Tibial nerve (tissue), 4 donors: ENCODE results near the gene CD200. TPM values are rescaled to one million over a fixed set of nuclear protein-coding genes. Genes with fewer than 3 reads are reported as not detected.

Experiments
- DNase-seq, 2 donors: peaks; one replicate each; pipeline ENCODE4 v3.0.0-alpha.2; 2019; ENCODE audit warnings: low spot score in 2 of 2
- H3K27ac ChIP-seq, 4 donors: fragments of 200-600 bp; sonication (generic) in 3 of 4; one replicate each; pipeline ENCODE4 v1.5.1; 2017 to 2019; ENCODE audit warnings: mild to moderate bottlenecking in 1 of 4
- H3K27me3 ChIP-seq, 2 donors: fragments of 200-600 bp; sonication (generic) in 1 of 2; one replicate each; pipeline versions ENCODE4 v1.5.1 to v1.6.0; 2017 to 2019
- H3K36me3 ChIP-seq, 3 donors: fragments of 200-600 bp; sonication (generic); one replicate each; pipeline ENCODE4 v1.5.1; 2018 to 2019
- H3K4me1 ChIP-seq, 4 donors: fragments of 200-600 bp; sonication (generic) in 3 of 4; one replicate each; pipeline ENCODE4 v1.5.1; 2017 to 2019
- H3K4me3 ChIP-seq, 4 donors: fragments of 200-600 bp; sonication (generic) in 3 of 4; one replicate each; pipeline ENCODE4 v1.5.1; 2017 to 2019; ENCODE audit warnings: mild to moderate bottlenecking in 1 of 4, moderate library complexity in 1 of 4
- H3K9me3 ChIP-seq, 4 donors: fragments of 200-600 bp; sonication (generic) in 3 of 4; one replicate each; pipeline ENCODE4 v1.5.1; 2017 to 2019
- EP300 ChIP-seq, 2 donors: sonication (generic); formaldehyde crosslinking; IDR thresholded peaks; one replicate each; pipeline ENCODE4 v1.6.1; 2017; ENCODE audit warnings: antibody characterized with exemption in 2 of 2, mild to moderate bottlenecking in 1 of 2
- POLR2A ChIP-seq, 2 donors: fragments of 450-650 bp; IDR thresholded peaks; one replicate each; pipeline ENCODE4 v1.6.1; 2017; ENCODE audit warnings: antibody characterized with exemption in 2 of 2, mild to moderate bottlenecking in 2 of 2, moderate library complexity in 2 of 2
- WGBS, 2 donors: methylation state at CpG; one replicate each; pipeline ENCODE4 v1.1.5; 2018; 5-methylcytosine and 5-hydroxymethylcytosine counted together
- total RNA-seq, 4 donors: library from RNA; depleted of rRNA; stranded (reverse); fragments of >200 nt; gene quantifications; one replicate each; pipeline ENCODE4 v1.1.0, GENCODE V29; 2016
- TF ChIP-seq, protein P1 (sequence below), 5 experiments: fragments of 200-600 bp in 3 of 5; fragments of 450-650 bp in 2 of 5; sonication (generic) in 3 of 5; IDR thresholded peaks; one replicate each; pipeline ENCODE4 v1.5.1; 2016 to 2019; ENCODE audit warnings: antibody characterized with exemption in 5 of 5, mild to moderate bottlenecking in 3 of 5, moderate library complexity in 2 of 5

Gene CD200
- total RNA-seq, 4 donors from 2014 or later, result 4.5 to 12.6 (median 8.7) TPM

DNA sequence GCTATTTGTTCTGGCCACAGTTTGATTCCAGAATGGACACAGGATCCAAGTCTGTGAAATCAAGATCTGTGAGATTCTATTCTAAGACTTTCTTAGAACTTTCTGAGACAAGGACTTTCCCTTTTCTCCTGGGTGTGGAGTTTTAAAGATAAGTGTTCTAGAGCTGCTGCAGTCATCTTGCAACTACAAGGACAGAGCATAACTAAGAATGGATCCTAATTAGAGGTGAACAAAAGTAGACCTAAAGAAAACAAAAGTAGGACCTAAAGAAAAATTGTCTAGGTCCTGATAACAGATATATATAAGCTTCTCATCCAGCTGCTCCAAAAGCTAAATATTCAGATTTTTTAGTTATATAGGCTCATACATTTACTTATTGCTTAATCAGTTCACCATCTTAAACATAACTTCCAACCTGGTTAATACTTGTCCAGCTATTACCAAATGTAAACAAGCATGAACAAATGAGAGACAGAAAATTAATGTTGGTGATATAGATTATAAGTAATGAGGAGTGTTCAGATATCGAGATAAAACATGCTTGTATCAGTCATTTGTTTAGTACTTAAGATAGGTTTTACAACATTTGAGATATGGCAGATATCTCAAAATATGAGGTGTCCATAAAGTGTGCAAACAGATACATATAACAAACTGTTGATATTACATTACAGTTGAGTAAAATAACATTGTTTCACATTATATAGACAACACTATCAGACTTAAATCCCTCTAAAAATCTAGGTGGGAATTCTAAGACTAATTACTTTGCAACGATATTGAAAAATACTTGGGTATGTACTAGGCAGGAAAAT is 75.1 kb downstream of the CD200 start:
- H3K4me1 ChIP-seq, result peaks cover 0 to 8% (median 0%) of the 10 kb centered on the region in 4 donors
- H3K27ac ChIP-seq, result no peak overlapping the region
- 90 to 99% methylated on average over 2 of the region's 2 CpGs for WGBS, 2 donors
- H3K9me3 ChIP-seq, result no peaks in the 10 kb centered on the region
- no peak overlapping the region for H3K4me3 ChIP-seq
- H3K27me3 ChIP-seq, result no peaks in the 10 kb centered on the region
- TF ChIP-seq EP300 (IDR thresholded peaks at IDR 0.05), result no peak
- no peak for TF ChIP-seq POLR2A (IDR thresholded peaks at IDR 0.05)
- TF ChIP-seq, protein P1, sequence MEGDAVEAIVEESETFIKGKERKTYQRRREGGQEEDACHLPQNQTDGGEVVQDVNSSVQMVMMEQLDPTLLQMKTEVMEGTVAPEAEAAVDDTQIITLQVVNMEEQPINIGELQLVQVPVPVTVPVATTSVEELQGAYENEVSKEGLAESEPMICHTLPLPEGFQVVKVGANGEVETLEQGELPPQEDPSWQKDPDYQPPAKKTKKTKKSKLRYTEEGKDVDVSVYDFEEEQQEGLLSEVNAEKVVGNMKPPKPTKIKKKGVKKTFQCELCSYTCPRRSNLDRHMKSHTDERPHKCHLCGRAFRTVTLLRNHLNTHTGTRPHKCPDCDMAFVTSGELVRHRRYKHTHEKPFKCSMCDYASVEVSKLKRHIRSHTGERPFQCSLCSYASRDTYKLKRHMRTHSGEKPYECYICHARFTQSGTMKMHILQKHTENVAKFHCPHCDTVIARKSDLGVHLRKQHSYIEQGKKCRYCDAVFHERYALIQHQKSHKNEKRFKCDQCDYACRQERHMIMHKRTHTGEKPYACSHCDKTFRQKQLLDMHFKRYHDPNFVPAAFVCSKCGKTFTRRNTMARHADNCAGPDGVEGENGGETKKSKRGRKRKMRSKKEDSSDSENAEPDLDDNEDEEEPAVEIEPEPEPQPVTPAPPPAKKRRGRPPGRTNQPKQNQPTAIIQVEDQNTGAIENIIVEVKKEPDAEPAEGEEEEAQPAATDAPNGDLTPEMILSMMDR (IDR thresholded peaks at IDR 0.05), result no peak
- DNase-seq, result no peak
- no peaks in the 10 kb centered on the region for H3K36me3 ChIP-seq

DNA sequence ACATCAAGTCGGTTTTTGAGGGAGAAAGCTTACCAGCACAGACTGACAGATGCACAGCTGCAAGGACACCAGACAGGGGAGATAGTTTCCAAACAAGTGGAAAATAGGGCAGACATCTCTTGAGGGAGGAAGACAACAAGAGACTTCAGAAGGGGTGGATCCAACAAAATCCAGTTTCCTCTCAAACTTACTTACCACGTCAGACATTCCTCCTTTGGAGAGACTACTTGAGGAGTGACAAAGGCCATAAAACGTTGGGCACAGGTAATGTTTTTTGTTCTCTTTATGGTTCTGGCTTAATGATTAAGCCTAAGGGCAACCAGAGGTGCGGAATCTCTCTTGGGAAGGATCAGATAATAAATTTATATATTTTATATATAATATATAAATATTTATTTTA is 76.1 kb downstream of the CD200 start:
- peaks cover 0 to 8% (median 0%) of the 10 kb centered on the region in 4 donors for H3K4me1 ChIP-seq
- no peak overlapping the region for H3K27ac ChIP-seq
- no peak overlapping the region for H3K4me3 ChIP-seq
- no peaks in the 10 kb centered on the region for H3K36me3 ChIP-seq
- DNase-seq, result no peak
- H3K9me3 ChIP-seq, result no peaks in the 10 kb centered on the region
- H3K27me3 ChIP-seq, result no peaks in the 10 kb centered on the region
- WGBS, 2 donors, result 75 to 78% methylated on average over 4 of the region's 4 CpGs
- TF ChIP-seq POLR2A (IDR thresholded peaks at IDR 0.05) (no peak), EP300 (IDR thresholded peaks at IDR 0.05) (no peak)
- TF ChIP-seq, protein P1 (IDR thresholded peaks at IDR 0.05), result no peak

DNA sequence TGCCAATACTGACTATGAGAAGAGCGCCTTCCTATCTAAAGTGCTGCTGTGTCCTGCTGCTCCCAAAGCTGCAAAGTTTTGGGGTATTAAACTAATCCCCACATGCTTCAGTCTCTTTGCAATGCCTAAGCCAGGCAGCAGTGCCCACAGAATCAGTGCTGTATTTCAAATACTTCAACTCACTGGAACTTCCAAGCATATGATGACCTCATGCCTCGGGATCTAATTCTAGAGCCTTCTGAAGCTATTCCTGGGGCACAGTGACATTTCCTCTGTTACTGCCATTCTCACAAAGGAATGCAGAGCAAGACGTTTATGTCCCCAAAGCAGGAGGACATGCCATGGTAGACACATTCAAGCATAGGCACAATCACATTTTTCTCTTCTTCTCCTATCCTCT is 78.5 kb downstream of the CD200 start:
- Histone ChIP-seq H3K4me1 (peaks cover 0 to 8% (median 0%) of the 10 kb centered on the region in 4 donors), H3K27ac (no peak overlapping the region)
- TF ChIP-seq EP300 (IDR thresholded peaks at IDR 0.05) (no peak), POLR2A (IDR thresholded peaks at IDR 0.05) (no peak)
- TF ChIP-seq, protein P1 (IDR thresholded peaks at IDR 0.05), result no peak

More for the DNA sequence above, 78.5 kb downstream of the CD200 start:
- H3K4me3 ChIP-seq, result no peak overlapping the region
- WGBS, 2 donors, result 59 to 60% methylated on average over 3 of the region's 3 CpGs
- H3K36me3 ChIP-seq, result no peaks in the 10 kb centered on the region
- no peaks in the 10 kb centered on the region for H3K9me3 ChIP-seq
- no peak for DNase-seq
- H3K27me3 ChIP-seq, result no peaks in the 10 kb centered on the region

Other genes with a start within 250 kb of the CD200 start
- gene C3orf52, start 246.8 kb upstream of the CD200 start, total RNA-seq, result 1 to 10 TPM in 3 of 4 donors, under 1 TPM in 1; 0.98 to 8.5 (median 5.6) TPM
- 1 to 10 TPM in 1 of 4 donors, under 1 TPM in 1, not detected in 2; under 0.01 to 2.0 TPM for gene GCSAM, start 199.9 kb upstream of the CD200 start, total RNA-seq
- not detected for gene SLC9C1, start 38.9 kb upstream of the CD200 start, total RNA-seq
- gene BTLA, start 166.3 kb downstream of the CD200 start, total RNA-seq, result 1 to 10 TPM in 1 of 4 donors, under 1 TPM in 1, not detected in 2; 0.98 to 5.4 TPM
- 10 to 100 TPM; 37.0 to 83.7 (median 53.1) TPM for gene ATG3, start 228.8 kb downstream of the CD200 start, total RNA-seq
- 10 to 100 TPM; 19.0 to 30.4 (median 25.0) TPM for gene SLC35A5, start 228.9 kb downstream of the CD200 start, total RNA-seq